Activated CD4-positive, alpha-beta T cell treated with anti-CD3 and anti-CD28 coated beads, Interleukin-2, amount 50 U/mL, for 24 hours (primary cell): ENCODE data around the gene NIPA2.

Source experiments
- DNase-seq, 2 donors: peaks; one replicate each; pipeline ENCODE4 v3.0.0-alpha.2; 2020; ENCODE audit warnings: low read depth in 1 of 2, low spot score in 1 of 2

The NIPA2 gene

GRCh38 chr15:22895465-22896190 is 57.2 kb downstream of the NIPA2 start:
- no peak for DNase-seq

GRCh38 chr15:22902046-22902445 is 63.6 kb downstream of the NIPA2 start:
- DNase-seq: no peak

- DNase-seq: no peak
These were observed 64.1 kb downstream of the NIPA2 start for GRCh38 chr15:22902578-22902977.

GRCh38 chr15:22902981-22903380 is 64.5 kb downstream of the NIPA2 start:
- no peak for DNase-seq

- no peak for DNase-seq
These were observed 65.0 kb downstream of the NIPA2 start for GRCh38 chr15:22903427-22903826.

DNA sequence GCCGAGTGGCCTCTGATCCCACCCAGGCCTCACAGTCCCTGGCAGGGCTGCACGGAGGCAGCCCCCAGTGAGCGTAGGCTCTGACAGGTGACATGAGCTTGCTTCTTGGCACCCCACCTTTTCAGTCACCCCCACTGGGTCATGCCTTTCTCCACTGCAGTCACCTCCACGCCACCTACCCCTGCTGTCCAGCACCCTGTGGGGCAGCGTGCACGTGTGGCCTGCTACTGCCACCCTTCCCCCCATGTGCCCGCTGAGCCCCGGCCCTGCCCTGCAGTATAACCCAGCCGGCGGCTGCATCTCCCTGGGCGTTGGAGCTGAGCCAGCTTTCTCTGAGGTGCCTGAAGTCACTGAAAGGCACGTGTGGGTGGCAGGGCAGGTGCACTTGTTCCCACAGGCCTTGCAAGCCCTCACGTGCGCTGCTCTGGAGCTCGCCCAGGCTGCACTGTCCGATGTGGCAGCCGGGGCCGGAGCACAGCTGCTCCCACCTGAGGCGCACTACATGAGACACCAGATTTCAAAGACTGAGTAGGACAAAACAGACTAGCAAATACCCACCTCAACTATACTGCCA is 65.6 kb downstream of the NIPA2 start:
- no peak for DNase-seq

- no peak for DNase-seq
These were observed 66.3 kb downstream of the NIPA2 start for GRCh38 chr15:22904736-22905135.

GRCh38 chr15:22907161-22907950 is 68.9 kb downstream of the NIPA2 start:
- no peak for DNase-seq

GRCh38 chr15:22908830-22909229 is 70.4 kb downstream of the NIPA2 start:
- DNase-seq: no peak

- no peak for DNase-seq
These were observed 72.8 kb downstream of the NIPA2 start for GRCh38 chr15:22911306-22911705.

DNA sequence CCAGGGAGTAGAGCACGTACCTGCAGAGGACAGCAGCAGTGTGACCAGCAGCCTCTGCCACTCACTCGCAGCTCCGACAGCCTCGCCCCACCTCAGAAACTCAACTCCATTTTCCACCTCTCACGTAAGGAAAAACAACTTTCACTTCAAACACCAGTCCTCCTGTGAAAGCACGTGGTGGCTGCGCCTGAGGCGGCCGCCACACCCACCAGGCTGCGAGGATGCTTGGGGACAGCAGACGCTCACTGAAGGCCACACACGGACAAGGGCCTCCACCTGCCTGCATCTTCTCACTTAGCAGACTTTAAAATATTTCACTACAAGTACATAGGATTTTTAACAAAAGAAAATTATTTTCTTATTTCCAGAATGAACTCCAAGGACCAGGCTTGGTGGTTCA is 73.8 kb downstream of the NIPA2 start:
- DNase-seq: no peak

GRCh38 chr15:22913646-22914380 is 75.3 kb downstream of the NIPA2 start:
- no peak for DNase-seq

- no peak for DNase-seq
These were observed 77.5 kb downstream of the NIPA2 start for GRCh38 chr15:22915866-22916515.

DNA sequence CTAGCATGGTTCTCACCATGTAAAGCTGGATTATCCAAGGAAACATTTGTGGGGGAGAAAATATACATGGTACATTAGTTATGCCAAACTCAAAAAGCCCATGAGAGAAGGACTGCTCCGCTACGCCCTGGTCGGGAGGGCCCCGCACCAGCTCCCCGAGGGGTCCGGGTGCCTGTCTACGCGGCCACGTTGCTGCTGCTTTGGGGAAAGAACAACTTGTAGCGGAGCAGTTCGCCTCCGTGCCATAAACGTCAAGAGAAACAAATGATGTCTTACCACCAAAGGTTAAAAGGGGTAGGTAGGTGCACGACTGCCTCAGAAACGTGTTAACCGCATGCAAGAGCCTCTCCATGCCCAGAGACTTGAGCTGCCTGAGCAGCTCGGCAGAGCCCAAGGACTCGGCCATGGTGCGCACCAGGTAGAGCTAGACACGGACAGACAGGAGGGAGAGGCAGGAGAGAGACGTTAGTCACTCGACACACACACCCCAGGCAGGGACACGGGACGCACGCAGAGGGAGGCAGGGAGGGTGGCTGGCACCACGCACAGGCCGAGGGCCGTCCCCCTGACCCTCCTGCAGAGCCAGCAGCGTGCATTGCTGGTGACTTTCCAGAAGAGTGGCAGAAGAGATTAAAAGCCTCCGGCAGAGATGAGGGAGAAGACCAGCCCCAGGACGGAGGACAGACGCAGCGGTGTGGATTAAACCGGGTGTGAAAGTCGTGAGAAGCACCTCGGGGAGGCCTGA is 78.3 kb downstream of the NIPA2 start:
- DNase-seq: no peak

DNA sequence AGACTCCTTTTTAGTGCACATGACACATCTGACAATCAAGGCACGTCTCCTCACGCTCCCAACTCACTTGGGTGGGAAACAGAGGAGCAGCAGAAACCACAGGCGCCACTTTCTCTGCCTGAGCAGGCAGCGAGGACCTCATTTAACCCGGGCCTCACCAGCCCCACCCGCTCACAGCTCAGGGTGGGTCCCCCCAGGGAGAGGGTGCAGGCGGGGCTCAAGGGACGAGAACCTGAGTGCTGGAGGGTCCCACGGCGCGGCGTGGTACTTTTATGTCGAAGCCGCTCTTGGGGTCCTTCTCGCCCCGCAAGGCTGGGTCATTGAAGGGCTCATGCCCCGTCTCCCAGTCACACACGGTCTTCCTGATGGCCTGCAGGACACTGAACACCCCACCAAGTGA is 79.1 kb downstream of the NIPA2 start:
- no peak for DNase-seq
